Measurements from ENCODE around the gene SORCS2. TPM values are rescaled to one million over a fixed set of nuclear protein-coding genes. Genes with fewer than 3 reads are reported as not detected.
A peak's percentile ranks its signal among the peaks of the same experiment; 100 is the strongest.

Gene SORCS2
- polyA plus RNA-seq (2012; rRNA removed): 0.99 and 1.6 TPM in 2 replicates
- polyA plus RNA-seq (2012; cell fraction: cytosol; rRNA removed): 0.58 and 0.79 TPM in 2 replicates
- polyA plus RNA-seq (2012; cell fraction: nucleus; rRNA removed): 2.2 and 2.5 TPM in 2 replicates

GRCh38 chr4:7192252-7193029, at the start of gene SORCS2:
Gene SORCS2, plus strand, starts transcription at chr4:7192538.
- peaks cover 53% of the 10 kb centered on the region for H3K27me3 ChIP-seq (ENCODE audit: insufficient read depth)
- peaks cover 0 to 8% of the 10 kb centered on the region in 2 experiments; a peak in 1 of 4 replicates for H3K4me1 ChIP-seq (ENCODE audit: control insufficient read depth in 1 of 2, insufficient read depth in 2 of 2, low read depth in 1 of 2, low read length in 1 of 2)
- WGBS (ENCODE audit: low lambda C conversion rate): 10% methylated on average over 2 of the region's 116 CpGs
- peak within 1 kb of the TSS; percentile 43 to 50; a peak in 3 of 4 replicates for H3K4me3 ChIP-seq (ENCODE audit: low read depth in 2 of 2, low read length in 1 of 2)
- H4K20me1 ChIP-seq (ENCODE audit: insufficient read depth): no peaks in the 10 kb centered on the region
- H3K79me2 ChIP-seq (ENCODE audit: insufficient read depth): no peaks in the 10 kb centered on the region
- ChIA-PET CTCF (interaction anchor here (0.5 to 16.0 kb wide), 54 partner anchors 8 to 578 kb away, joined by 3 to 301 read pairs (median 5); no protein-coding TSS in a partner anchor), POLR2A (no interaction called here)
- peak within 1 kb of the TSS; percentile 85 for H3K4me2 ChIP-seq
- peaks cover 8% of the 10 kb centered on the region for H3F3A ChIP-seq (replicated peaks; ENCODE audit: insufficient read depth)
- no peaks in the 10 kb centered on the region for H3K36me3 ChIP-seq (replicated peaks in 1 of 2; ENCODE audit: control insufficient read depth in 1 of 2, insufficient read depth in 2 of 2, low read length in 1 of 2)
- no peaks in the 10 kb centered on the region for H3K9me3 ChIP-seq
- H3K27ac ChIP-seq (ENCODE audit: low read depth in 2 of 2, low read length in 1 of 2): no peak within 1 kb of the TSS
- TF ChIP-seq, protein P1, sequence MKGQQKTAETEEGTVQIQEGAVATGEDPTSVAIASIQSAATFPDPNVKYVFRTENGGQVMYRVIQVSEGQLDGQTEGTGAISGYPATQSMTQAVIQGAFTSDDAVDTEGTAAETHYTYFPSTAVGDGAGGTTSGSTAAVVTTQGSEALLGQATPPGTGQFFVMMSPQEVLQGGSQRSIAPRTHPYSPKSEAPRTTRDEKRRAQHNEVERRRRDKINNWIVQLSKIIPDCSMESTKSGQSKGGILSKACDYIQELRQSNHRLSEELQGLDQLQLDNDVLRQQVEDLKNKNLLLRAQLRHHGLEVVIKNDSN (IDR thresholded peaks at IDR 0.05; ENCODE audit: borderline replicate concordance, low read depth): no peak
- TF ChIP-seq NRF1 (IDR thresholded peaks at IDR 0.05; ENCODE audit: low read depth, low read length) (no peak), NFIC (IDR thresholded peaks at IDR 0.05; ENCODE audit: borderline replicate concordance) (no peak), TEAD4 (IDR thresholded peaks at IDR 0.05; ENCODE audit: borderline replicate concordance, insufficient read depth) (no peak), POLR2AphosphoS5 (IDR thresholded peaks at IDR 0.05; ENCODE audit: low read depth, low read length) (no peak), RAD21 (IDR thresholded peaks at IDR 0.05; ENCODE audit: low read length) (peak; percentile 74), CTCF (IDR thresholded peaks at IDR 0.05) (peak; percentile 54), SMC3 (IDR thresholded peaks at IDR 0.05; ENCODE audit: low read depth, low read length) (peak; percentile 95)
- DNase-seq: peak; percentile 95
- no peak within 1 kb of the TSS for H2AFZ ChIP-seq (ENCODE audit: low read depth)
- H3K9ac ChIP-seq: no peak within 1 kb of the TSS
- no peaks in the 10 kb centered on the region for H3K9me2 ChIP-seq

DNA sequence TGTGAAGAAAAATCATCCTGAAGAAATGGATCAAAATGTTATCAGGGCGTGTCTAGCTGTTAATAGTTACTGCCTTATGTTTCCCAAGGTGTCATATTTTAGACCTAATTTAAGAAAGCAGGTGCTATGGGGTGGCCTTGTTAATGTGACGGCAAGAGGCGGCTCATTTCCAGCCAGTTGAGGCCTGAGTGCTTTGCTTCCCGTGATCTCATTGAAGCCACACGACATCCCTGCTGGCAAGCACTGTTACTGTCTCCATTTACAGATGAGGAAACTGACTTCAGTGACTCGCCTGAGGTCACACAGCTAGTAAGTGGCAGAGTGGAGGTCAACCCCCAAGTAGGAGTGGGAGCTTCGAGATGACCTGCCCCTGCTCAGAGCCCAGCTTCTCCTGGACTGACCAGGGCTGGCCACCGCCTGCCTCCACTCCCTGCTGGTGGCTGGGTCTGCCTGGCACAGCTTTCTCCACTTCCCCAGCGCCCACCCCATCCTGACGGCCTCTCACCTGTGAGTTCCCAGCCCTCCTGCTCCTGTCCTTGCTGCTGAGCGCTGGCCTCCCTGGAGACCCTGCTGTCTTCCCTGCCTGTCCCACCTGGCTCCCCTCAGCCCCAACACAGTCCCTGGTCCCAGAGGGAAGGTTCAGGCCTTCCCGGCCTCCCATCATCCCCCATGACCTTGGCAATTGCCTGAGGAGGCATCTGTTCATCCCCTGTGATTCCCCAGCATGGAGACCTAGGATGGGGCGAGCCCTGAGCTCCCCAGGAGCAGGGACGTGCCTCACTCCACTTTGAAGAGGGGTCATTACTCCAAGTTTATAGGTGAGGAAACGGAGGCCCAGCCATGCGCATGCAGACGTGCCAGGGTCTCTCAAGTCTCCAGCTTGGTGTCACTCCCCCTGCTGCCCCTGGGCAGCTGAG, 47.7 kb upstream of the SORCS2 start:
- Histone ChIP-seq H4K20me1 (ENCODE audit: insufficient read depth) (no peaks in the 10 kb centered on the region), H3K27me3 (ENCODE audit: insufficient read depth) (0 out of 2 replicates have a peak, but pooled peaks cover 5% of the 10 kb centered on the region), H3K79me2 (ENCODE audit: insufficient read depth) (no peaks in the 10 kb centered on the region), H3K4me3 (ENCODE audit: low read depth in 2 of 2, low read length in 1 of 2) (no peak overlapping the region), H3K36me3 (replicated peaks in 1 of 2; ENCODE audit: control insufficient read depth in 1 of 2, insufficient read depth in 2 of 2, low read length in 1 of 2) (no peaks in the 10 kb centered on the region), H3K9me3 (no peaks in the 10 kb centered on the region), H3K27ac (ENCODE audit: low read depth in 2 of 2, low read length in 1 of 2) (no peak overlapping the region), H3K9me2 (no peaks in the 10 kb centered on the region), H3F3A (replicated peaks; ENCODE audit: insufficient read depth) (no peaks in the 10 kb centered on the region), H3K9ac (no peak overlapping the region), H2AFZ (ENCODE audit: low read depth) (no peak overlapping the region), H3K4me1 (ENCODE audit: control insufficient read depth in 1 of 2, insufficient read depth in 2 of 2, low read depth in 1 of 2, low read length in 1 of 2) (peaks cover 0 to 5% of the 10 kb centered on the region in 2 experiments; a peak in 1 of 4 replicates), H3K4me2 (no peak overlapping the region)
- ChIA-PET CTCF (interaction anchor here (1.1 to 1.4 kb wide), 3 partner anchors 13 to 651 kb away, joined by 3 to 4 read pairs (median 4); no protein-coding TSS in a partner anchor), POLR2A (no interaction called here)
- 75% methylated on average over 8 of the region's 17 CpGs for WGBS (ENCODE audit: low lambda C conversion rate)
- no peak for DNase-seq
- TF ChIP-seq FOXM1 (IDR thresholded peaks at IDR 0.05; ENCODE audit: low read depth) (no peak), YY1 (IDR thresholded peaks at IDR 0.05; ENCODE audit: low read depth) (no peak), RXRA (IDR thresholded peaks at IDR 0.05; ENCODE audit: borderline replicate concordance, low read depth) (no peak), SMC3 (IDR thresholded peaks at IDR 0.05; ENCODE audit: low read depth, low read length) (no peak), IRF3 (IDR thresholded peaks at IDR 0.05; ENCODE audit: low read depth, low read length) (no peak), JUND (IDR thresholded peaks at IDR 0.05) (no peak), SIN3A (IDR thresholded peaks at IDR 0.05; ENCODE audit: borderline replicate concordance, low read depth, low read length) (no peak)
- TF ChIP-seq, protein P2, sequence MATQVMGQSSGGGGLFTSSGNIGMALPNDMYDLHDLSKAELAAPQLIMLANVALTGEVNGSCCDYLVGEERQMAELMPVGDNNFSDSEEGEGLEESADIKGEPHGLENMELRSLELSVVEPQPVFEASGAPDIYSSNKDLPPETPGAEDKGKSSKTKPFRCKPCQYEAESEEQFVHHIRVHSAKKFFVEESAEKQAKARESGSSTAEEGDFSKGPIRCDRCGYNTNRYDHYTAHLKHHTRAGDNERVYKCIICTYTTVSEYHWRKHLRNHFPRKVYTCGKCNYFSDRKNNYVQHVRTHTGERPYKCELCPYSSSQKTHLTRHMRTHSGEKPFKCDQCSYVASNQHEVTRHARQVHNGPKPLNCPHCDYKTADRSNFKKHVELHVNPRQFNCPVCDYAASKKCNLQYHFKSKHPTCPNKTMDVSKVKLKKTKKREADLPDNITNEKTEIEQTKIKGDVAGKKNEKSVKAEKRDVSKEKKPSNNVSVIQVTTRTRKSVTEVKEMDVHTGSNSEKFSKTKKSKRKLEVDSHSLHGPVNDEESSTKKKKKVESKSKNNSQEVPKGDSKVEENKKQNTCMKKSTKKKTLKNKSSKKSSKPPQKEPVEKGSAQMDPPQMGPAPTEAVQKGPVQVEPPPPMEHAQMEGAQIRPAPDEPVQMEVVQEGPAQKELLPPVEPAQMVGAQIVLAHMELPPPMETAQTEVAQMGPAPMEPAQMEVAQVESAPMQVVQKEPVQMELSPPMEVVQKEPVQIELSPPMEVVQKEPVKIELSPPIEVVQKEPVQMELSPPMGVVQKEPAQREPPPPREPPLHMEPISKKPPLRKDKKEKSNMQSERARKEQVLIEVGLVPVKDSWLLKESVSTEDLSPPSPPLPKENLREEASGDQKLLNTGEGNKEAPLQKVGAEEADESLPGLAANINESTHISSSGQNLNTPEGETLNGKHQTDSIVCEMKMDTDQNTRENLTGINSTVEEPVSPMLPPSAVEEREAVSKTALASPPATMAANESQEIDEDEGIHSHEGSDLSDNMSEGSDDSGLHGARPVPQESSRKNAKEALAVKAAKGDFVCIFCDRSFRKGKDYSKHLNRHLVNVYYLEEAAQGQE (IDR thresholded peaks at IDR 0.05; ENCODE audit: low read depth, low read length): no peak
- TF ChIP-seq, protein P3, sequence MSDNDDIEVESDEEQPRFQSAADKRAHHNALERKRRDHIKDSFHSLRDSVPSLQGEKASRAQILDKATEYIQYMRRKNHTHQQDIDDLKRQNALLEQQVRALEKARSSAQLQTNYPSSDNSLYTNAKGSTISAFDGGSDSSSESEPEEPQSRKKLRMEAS (IDR thresholded peaks at IDR 0.05; ENCODE audit: low read depth): no peak

All from SK-N-SH (cell line).